ENCODE data around the gene RYR2. TPM values are rescaled to one million over a fixed set of nuclear protein-coding genes. Genes with fewer than 3 reads are reported as not detected.

RYR2 gene
- total and polyA plus RNA-seq, 9 of the 15 experiments (the other 6 are each of a cell fraction or from before 2014, with no cell fraction given): 0.03 to 0.42 (median 0.14) TPM

GRCh38 chr1:237471377-237471776 lies 429.4 kb downstream of the RYR2 start:
- POLR2A ChIA-PET: no interaction called here
- FAIRE-seq (no peak), DNase-seq (ENCODE audit: extremely low read depth in 1 of 4, low spot score in 3 of 4) (no peak), ATAC-seq (no peak)
- H3K9ac ChIP-seq (ENCODE audit: insufficient read depth in 1 of 2, low read depth in 2 of 2, low read length in 2 of 2): no peak overlapping the region
- H2AFZ ChIP-seq (ENCODE audit: low read depth, low read length): no peak overlapping the region
- no peaks in the 10 kb centered on the region for H4K20me1 ChIP-seq (replicated peaks; ENCODE audit: control insufficient read depth, insufficient read depth, low read length)
- no peaks in the 10 kb centered on the region for H3K4me1 ChIP-seq (replicated peaks in 1 of 2; ENCODE audit: control insufficient read depth in 2 of 2, insufficient read depth in 2 of 2, low read length in 2 of 2)
- H3K4me2 ChIP-seq (ENCODE audit: insufficient read depth, low read length): no peak overlapping the region; the same call in 1 of the 2 replicates
- WGBS (ENCODE audit: insufficient coverage, low coverage, missing lambda C conversion rate): 0% methylated on average over 1 of the region's 1 CpG
- BruUV-seq (replicated peaks): no TSS peak
- TF ChIP-seq CXXC5 (CRISPR knock-in tag; IDR thresholded peaks at IDR 0.05) (no peak), ZNF318 (IDR thresholded peaks at IDR 0.05; ENCODE audit: borderline replicate concordance in 1 of 2, low read depth in 1 of 2) (no peak), TBL1XR1 (IDR thresholded peaks at IDR 0.05; ENCODE audit: low read length in 2 of 2) (no peak), ZC3H4 (CRISPR knock-in tag; IDR thresholded peaks at IDR 0.05; ENCODE audit: borderline replicate concordance) (no peak), ZNF57 (CRISPR knock-in tag; IDR thresholded peaks at IDR 0.05) (no peak), U2AF1 (optimal IDR thresholded peaks at IDR 0.05; ENCODE audit: low read depth, low read length) (no peak), FOXA1 (IDR thresholded peaks at IDR 0.05; ENCODE audit: borderline replicate concordance) (no peak), IFI16 (CRISPR knock-in tag; IDR thresholded peaks at IDR 0.05) (no peak), HDAC1 (IDR thresholded peaks at IDR 0.05) (no peak), SMAD2 (IDR thresholded peaks at IDR 0.05; ENCODE audit: low read depth, low read length) (no peak), ZNF436 (CRISPR knock-in tag; IDR thresholded peaks at IDR 0.05) (no peak), LARP7 (IDR thresholded peaks at IDR 0.05) (no peak), ZNF644 (tag; IDR thresholded peaks at IDR 0.05; ENCODE audit: low read depth) (no peak), PTRF (tag; IDR thresholded peaks at IDR 0.05) (no peak)
- no peaks in the 10 kb centered on the region for H3K27me3 ChIP-seq (ENCODE audit: control insufficient read depth in 2 of 2, insufficient read depth in 2 of 2, low read length in 2 of 2)
- H3K36me3 ChIP-seq (ENCODE audit: control insufficient read depth, insufficient read depth, low read length): no peaks in the 10 kb centered on the region
- no peak overlapping the region for H3K27ac ChIP-seq (ENCODE audit: extremely low read depth, low read depth, low read length)
- H3K9me3 ChIP-seq (replicated peaks; ENCODE audit: control insufficient read depth, insufficient read depth, low read depth, low read length): 0 out of 2 replicates have a peak, but pooled peaks cover 3% of the 10 kb centered on the region
- H3K79me2 ChIP-seq (ENCODE audit: control insufficient read depth, insufficient read depth, low read length): no peaks in the 10 kb centered on the region
- H3K4me3 ChIP-seq: no peak overlapping the region
- intact Hi-C loops (cut with micrococcal nuclease): no loop called here
- CTCF ChIA-PET (ENCODE audit: low intra/inter-chr PET ratio): no interaction called here
- no peaks in the 10 kb centered on the region for H3K9me1 ChIP-seq (ENCODE audit: control insufficient read depth, insufficient read depth, low read length)
- in situ Hi-C loops (cut with MboI): no loop called here
